AG04450 (cell line): ENCODE measurements around the gene TTC17. TPM values are rescaled to one million over a fixed set of nuclear protein-coding genes. Genes with fewer than 3 reads are reported as not detected.

Source experiments
- CTCF ChIA-PET: fragments of 300-600, 350-600 bp; formaldehyde crosslinking; extraction: SDS; loops from one replicate; lab custom pipeline; 2022; ENCODE audit warnings: antibody characterized with exemption, inconsistent platforms; lab: Charles Lee
- POLR2A ChIA-PET: fragments of 350-600 bp; formaldehyde crosslinking; extraction: SDS; loops from one replicate; lab custom pipeline; 2021; ENCODE audit warnings: antibody characterized with exemption, inconsistent platforms; lab: Yijun Ruan, JAX
- DNase-seq: peaks from one replicate; pipeline ENCODE4 v3.0.0-alpha.2; 2011; ENCODE audit warnings: low read depth, low spot score
- H3K27ac ChIP-seq: one replicate; pipeline ENCODE4 v1.5.1; 2012; ENCODE audit warnings: low read depth, low read length, control low read depth
- H3K27me3 ChIP-seq: one replicate; pipeline ENCODE4 v1.6.0; 2012; ENCODE audit warnings: low read length; ENCODE audit not compliant: control insufficient read depth, insufficient read depth
- H3K4me3 ChIP-seq: 2 replicates; pipeline ENCODE4 v1.5.1; 2011; ENCODE audit warnings: mild to moderate bottlenecking, low read depth, low read length, control low read depth
- H3K9me3 ChIP-seq: 2 replicates; pipeline ENCODE4 v1.5.1; 2012; ENCODE audit warnings: low read length; ENCODE audit not compliant: control insufficient read depth, insufficient read depth
- polyA plus RNA-seq: library from polyadenylated mRNA; depleted of rRNA; stranded (reverse); fragments of >200 nt; gene quantifications from 2 replicates; pipeline ENCODE4 v1.2.3, GENCODE V29; 2011
- TF ChIP-seq, protein P1 (sequence below): IDR thresholded peaks from 2 replicates; pipeline ENCODE4 v1.5.1; 2011; ENCODE audit warnings: low read depth, low read length, control low read depth, inconsistent platforms

The TTC17 gene
- polyA plus RNA-seq, 1 experiment, result 111 TPM

DNA sequence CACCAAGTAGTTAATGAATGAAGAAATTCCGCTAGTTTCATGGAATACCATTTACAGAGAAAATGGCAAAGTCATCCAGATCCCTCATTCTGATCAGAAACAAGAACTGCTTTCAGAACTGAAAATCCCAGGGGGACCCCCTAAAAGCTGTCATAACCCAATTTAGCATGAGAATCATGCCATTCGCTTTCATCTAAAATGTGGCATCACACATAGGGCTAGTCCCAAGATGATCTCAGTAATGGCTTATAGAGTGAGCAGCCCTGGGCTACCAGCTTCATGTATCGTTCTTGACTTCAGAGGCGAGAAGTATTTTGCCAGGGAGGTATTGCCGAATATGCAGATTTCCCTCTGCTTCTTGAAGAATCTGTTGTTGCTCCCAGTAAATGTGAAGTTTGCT, 134.0 kb downstream of the TTC17 start:
- Histone ChIP-seq H3K9me3 (no peaks in the 10 kb centered on the region), H3K27me3 (no peaks in the 10 kb centered on the region), H3K27ac (no peak overlapping the region), H3K4me3 (no peak overlapping the region)
- DNase-seq, result no peak
- CTCF ChIA-PET, result interaction anchor here (0.5 kb wide), 1 partner anchor 131 kb away, joined by 5 read pairs; no protein-coding TSS in a partner anchor
- TF ChIP-seq, protein P1, sequence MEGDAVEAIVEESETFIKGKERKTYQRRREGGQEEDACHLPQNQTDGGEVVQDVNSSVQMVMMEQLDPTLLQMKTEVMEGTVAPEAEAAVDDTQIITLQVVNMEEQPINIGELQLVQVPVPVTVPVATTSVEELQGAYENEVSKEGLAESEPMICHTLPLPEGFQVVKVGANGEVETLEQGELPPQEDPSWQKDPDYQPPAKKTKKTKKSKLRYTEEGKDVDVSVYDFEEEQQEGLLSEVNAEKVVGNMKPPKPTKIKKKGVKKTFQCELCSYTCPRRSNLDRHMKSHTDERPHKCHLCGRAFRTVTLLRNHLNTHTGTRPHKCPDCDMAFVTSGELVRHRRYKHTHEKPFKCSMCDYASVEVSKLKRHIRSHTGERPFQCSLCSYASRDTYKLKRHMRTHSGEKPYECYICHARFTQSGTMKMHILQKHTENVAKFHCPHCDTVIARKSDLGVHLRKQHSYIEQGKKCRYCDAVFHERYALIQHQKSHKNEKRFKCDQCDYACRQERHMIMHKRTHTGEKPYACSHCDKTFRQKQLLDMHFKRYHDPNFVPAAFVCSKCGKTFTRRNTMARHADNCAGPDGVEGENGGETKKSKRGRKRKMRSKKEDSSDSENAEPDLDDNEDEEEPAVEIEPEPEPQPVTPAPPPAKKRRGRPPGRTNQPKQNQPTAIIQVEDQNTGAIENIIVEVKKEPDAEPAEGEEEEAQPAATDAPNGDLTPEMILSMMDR, result no peak
- POLR2A ChIA-PET, result no interaction called here

DNA sequence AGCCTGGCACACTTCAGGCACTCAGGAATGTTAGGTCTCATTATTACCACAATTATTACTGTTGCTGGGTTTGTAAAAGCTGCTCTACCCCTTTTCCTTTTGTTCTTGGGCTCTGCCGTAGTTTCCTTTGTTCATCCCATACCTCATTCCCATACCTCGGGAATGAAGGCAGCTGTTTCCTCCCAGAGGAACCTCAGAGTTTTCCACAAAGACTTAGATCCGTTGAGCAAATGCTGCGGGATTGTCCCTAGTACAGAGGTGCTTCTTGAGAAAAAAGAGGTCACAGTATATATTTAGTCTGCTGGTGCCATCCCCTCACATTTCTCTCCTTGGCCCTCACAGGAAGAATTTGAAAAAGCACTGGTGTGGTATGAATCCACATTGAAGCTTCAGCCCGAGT, 134.7 kb downstream of the TTC17 start:
- Histone ChIP-seq H3K4me3 (no peak overlapping the region), H3K27ac (no peak overlapping the region), H3K9me3 (no peaks in the 10 kb centered on the region), H3K27me3 (no peaks in the 10 kb centered on the region)
- CTCF ChIA-PET, result interaction anchor here (0.6 kb wide), 1 partner anchor 331 kb away, joined by 3 read pairs; no protein-coding TSS in a partner anchor
- DNase-seq, result no peak
- TF ChIP-seq, protein P1, result no peak
- POLR2A ChIA-PET, result no interaction called here

DNA sequence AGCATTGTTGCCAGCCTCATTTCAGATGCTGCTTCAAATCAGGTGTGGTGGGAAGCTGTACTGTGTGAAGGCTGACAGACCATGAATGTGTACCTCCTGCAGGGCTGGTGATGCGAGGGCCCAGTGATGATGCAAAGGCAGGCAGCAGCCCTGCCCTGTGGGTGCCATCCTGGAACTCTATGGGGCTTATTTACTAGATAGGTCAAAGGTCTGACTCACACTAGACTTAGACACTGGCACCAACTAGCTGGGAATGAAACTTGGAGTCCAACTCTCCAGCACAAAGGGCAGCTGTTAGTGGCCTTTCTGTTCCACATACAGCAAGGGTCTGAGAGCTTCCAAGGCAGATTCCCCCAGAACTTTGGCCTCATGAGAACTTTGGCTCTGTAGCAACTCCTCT, 138.4 kb downstream of the TTC17 start:
- DNase-seq, result no peak
- CTCF ChIA-PET, result interaction anchor here (1.2 to 4.0 kb wide), 2 partner anchors 329 to 355 kb away, joined by 4 to 13 read pairs; no protein-coding TSS in a partner anchor
- POLR2A ChIA-PET, result no interaction called here
- TF ChIP-seq, protein P1, result no peak
- Histone ChIP-seq H3K27ac (no peak overlapping the region), H3K4me3 (no peak overlapping the region), H3K9me3 (no peaks in the 10 kb centered on the region), H3K27me3 (no peaks in the 10 kb centered on the region)

DNA sequence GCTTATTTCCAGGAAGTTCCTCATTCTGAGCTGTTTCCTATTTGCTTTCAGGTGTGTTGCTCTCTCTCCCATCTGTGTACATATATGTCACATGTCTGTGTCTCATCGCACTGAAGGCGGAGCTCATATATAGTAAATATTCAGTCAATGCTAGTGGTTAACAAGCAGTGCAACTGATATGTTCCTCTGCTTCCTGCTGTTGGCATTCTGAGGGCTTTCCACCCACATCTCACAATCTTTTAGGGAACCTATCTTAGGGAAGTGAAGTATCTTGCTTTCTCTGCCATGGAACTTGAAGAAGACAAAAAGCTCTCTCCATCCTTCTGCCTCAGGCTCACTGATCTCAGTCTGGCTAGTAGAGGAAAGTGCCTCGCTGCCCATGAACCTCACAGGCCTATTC, 139.8 kb downstream of the TTC17 start:
- H3K27ac ChIP-seq, result no peak overlapping the region
- H3K9me3 ChIP-seq, result no peaks in the 10 kb centered on the region
- no peaks in the 10 kb centered on the region for H3K27me3 ChIP-seq
- TF ChIP-seq, protein P1, result no peak
- no peak for DNase-seq
- H3K4me3 ChIP-seq, result no peak overlapping the region
- CTCF ChIA-PET, result interaction anchor here (4.0 kb wide), 1 partner anchor 353 kb away, joined by 13 read pairs; no protein-coding TSS in a partner anchor
- POLR2A ChIA-PET, result no interaction called here

DNA sequence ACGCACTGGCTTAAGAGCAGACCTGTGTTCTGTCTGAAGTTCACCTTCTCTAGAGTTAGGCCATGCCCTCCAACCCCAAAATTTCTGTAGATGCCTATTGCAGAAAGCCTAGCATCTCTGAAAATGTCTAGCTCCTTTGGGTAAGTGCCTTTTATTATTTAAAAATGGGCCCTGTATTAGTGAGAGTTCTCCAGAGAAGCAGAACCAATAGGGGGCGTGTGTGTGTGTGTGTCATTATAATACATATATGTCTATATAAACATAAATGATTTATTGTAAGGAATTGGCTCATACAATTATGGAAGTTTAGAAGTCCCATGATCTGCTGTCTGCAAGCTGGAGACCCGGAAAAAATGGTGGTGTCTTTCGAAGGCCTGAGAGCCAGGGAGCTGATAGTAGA, 144.7 kb downstream of the TTC17 start:
- DNase-seq, result no peak
- H3K4me3 ChIP-seq, result no peak overlapping the region
- CTCF ChIA-PET, result interaction anchor here (1.2 to 1.9 kb wide), 2 partner anchors 14 to 348 kb away, joined by 3 to 16 read pairs; no protein-coding TSS in a partner anchor
- POLR2A ChIA-PET, result no interaction called here
- no peak overlapping the region for H3K27ac ChIP-seq
- H3K9me3 ChIP-seq, result no peaks in the 10 kb centered on the region
- TF ChIP-seq, protein P1, result 0 out of 2 replicates have a peak, but pooled peaks have one; percentile 21
- no peaks in the 10 kb centered on the region for H3K27me3 ChIP-seq
